GM12873 (cell line): ENCODE results near the gene MYRIP.

Experiments used
- TF ChIP-seq, protein P1 (sequence below): IDR thresholded peaks from 2 replicates; pipeline ENCODE4 v1.5.1; 2012; ENCODE audit warnings: low read depth, mild to moderate bottlenecking, moderate library complexity, low read length, control low read depth; ENCODE audit not compliant: insufficient read depth; ENCODE audit errors: missing control alignments

Gene MYRIP

DNA sequence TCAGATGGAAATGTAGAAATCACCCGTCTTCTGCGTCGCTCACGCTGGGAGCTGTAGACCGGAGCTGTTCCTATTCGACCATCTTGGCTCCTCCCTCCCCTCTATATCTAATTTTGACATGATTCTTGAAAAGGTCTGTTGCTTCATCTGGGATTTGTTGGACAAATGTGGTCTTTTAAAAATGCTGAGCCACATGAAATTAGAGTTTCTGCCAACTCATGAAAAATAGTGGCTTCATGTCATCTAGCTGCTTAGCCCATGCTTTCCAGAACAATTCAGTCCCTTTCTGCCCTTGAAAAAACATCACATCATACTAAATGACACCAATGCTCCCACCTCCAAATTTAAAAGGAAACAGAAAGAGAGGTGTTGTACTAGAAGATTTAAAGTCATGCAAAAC is 351.5 kb downstream of the MYRIP start:
- TF ChIP-seq, protein P1, sequence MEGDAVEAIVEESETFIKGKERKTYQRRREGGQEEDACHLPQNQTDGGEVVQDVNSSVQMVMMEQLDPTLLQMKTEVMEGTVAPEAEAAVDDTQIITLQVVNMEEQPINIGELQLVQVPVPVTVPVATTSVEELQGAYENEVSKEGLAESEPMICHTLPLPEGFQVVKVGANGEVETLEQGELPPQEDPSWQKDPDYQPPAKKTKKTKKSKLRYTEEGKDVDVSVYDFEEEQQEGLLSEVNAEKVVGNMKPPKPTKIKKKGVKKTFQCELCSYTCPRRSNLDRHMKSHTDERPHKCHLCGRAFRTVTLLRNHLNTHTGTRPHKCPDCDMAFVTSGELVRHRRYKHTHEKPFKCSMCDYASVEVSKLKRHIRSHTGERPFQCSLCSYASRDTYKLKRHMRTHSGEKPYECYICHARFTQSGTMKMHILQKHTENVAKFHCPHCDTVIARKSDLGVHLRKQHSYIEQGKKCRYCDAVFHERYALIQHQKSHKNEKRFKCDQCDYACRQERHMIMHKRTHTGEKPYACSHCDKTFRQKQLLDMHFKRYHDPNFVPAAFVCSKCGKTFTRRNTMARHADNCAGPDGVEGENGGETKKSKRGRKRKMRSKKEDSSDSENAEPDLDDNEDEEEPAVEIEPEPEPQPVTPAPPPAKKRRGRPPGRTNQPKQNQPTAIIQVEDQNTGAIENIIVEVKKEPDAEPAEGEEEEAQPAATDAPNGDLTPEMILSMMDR = no peak

DNA sequence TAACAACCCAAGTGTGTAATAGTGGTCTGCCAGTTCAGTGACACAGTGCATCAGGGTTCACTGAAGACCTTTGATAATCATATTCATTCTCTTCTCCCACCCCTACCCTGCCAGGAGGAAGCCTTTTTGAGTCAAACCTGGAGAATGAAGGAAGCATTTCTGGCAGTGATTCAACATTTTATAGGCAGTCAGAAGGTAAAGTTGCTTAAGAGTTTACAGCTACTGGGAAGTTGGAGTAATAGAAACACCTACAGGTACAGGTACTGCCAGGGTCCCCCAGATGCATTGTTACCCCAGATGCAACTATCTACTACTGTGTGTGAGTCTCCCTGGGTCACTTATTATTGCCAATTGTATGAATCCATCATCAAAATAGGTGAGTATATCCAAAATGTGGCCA is 353.2 kb downstream of the MYRIP start:
- TF ChIP-seq, protein P1 = no peak

DNA sequence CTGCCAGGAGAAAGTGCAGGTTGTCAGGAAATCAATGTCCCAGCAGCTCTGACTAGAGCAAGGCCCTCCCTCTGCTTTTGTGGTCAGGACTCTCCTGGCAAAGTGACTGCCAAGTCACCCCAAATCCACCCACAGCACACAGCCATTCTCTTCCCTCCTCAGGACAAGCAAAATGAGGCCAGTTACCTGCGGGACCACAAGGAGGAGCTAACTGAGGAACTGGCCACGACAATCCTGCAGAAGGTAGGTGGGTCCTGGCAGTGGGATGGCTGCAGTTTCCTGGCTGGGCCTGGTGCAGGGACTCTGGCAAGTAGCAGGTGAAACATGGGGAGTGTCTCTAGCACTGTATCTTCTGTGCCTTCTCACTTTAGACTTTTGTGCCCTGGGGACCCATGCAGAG is 357.6 kb downstream of the MYRIP start:
- TF ChIP-seq, protein P1 = peak; percentile 14

DNA sequence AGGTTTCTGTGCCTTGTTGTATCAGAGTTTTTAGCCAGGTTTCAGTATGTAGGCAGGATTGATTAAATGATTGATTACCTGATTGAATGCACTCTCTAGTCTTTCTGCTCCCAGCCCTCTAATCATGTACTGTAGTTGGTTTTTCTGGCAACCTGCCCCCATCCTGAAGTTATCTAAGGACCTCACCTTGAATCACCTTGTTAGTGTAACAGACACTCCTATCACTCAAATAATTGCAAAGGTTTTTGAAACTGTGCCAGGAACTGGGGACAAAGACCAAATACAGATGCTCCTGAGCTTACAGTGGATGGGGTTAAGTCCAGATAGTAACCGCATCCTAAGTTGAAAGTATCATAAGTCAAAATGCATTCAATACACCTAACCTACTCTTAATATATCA is 358.5 kb downstream of the MYRIP start:
- TF ChIP-seq, protein P1 = no peak

DNA sequence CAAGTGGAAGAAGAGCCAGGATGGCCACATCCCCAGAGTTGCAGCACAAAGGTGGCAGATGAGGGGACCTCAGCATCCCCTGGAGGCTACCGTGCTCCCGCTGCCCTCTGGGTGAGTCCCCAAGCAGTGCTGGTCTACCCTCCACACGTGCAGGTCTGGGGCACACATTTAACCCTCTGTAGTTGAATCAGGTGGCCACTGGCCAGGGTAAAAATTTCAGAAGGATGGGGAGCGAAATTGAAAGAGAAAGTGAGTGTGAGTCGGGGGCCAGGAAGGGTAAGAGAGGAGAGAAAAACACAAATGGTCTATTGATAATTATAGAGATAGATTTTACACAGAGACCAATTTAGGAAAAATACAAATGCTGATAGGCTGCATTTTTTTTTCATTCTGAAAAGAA is 360.6 kb downstream of the MYRIP start:
- TF ChIP-seq, protein P1 = no peak

DNA sequence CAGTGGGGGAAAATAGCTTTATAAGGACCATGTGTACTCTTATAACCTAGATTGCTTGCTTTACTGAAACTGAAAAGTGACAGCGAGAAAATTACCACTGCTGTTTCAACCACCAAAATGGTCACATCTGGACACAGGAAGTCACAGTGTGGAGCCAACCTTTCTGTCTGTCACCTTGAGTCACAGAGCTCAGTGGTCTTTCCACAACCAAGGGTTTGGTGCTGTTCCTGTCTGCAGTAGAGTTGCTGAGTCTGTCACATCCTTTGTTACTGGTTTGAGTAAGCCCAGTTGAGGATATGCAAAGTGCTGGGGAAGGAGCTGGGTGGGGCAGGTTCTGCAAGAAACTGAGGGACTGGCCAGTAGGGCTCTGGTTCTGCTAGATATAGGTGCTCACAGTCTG is 361.0 kb downstream of the MYRIP start:
- TF ChIP-seq, protein P1 = no peak

DNA sequence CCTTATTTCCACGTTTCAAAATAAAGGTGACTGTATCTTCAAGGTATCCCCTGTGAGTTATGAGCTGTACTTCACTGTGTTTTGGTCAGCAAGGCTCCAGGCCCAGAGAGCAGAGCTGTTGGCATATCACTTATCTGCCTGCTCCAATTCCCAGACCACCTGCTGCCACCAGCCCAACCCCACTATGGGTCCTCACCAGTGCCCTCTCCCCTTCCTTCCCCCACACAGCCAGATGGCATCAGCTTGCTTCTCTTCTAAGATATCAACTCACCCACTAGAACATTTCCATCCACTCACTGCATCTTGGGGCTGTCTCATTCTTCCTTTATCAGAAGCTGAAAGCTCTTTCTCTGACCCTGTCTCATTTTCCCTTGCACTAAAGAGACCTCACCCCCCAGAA is 363.2 kb downstream of the MYRIP start:
- TF ChIP-seq, protein P1 = no peak
